ENCODE results near the gene DYRK1B.

DNA sequence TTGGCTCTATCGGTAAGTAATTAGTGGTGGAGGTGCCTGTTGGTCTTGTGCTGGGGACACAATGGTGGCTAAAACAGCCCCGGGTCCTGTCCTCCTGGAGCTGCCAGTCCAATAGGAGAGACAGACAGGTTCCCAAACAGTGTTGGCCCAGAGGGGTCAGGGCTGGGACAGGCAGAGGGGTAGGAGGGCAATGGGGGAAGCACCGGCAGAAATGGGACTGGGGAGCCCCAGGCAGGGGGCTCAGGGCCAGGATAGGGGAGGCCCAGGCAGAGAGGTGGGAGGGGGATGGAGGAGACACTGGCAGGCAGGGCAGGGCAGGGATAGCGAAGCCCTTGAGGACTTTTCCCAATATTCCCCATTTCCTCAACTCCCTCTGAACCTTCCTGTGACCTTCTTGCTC, 14.4 kb upstream of the DYRK1B start:
- TF ChIP-seq CTCF (IDR thresholded peaks at IDR 0.05) (no peak), POLR2A (IDR thresholded peaks at IDR 0.05) (no peak)

Measured in Peyer's patch (tissue), 4 donors.